ENCODE data around the gene PCK1. TPM values are rescaled to one million over a fixed set of nuclear protein-coding genes. Genes with fewer than 3 reads are reported as not detected.
A peak's percentile ranks its signal among the peaks of the same experiment; 100 is the strongest.

The PCK1 gene
- total and polyA plus RNA-seq, 2 of the 13 experiments (the other 11 are each of a cell fraction or from before 2014, with no cell fraction given), result 6.5 to 12.6 TPM

- peak; percentile 96 for TF ChIP-seq PATZ1 (CRISPR knock-in tag; IDR thresholded peaks at IDR 0.05)
- 0 out of 2 replicates have a peak, but pooled peaks have one; percentile 60 for TF ChIP-seq MIER2 (CRISPR knock-in tag; IDR thresholded peaks at IDR 0.05)
- TF ChIP-seq ZNF710 (CRISPR knock-in tag; IDR thresholded peaks at IDR 0.05; ENCODE audit: borderline replicate concordance), result no peak
- TF ChIP-seq RORA (CRISPR knock-in tag; IDR thresholded peaks at IDR 0.05), result no peak
- TF ChIP-seq FIP1L1 (IDR thresholded peaks at IDR 0.05; ENCODE audit: borderline replicate concordance, insufficient read depth, low read depth, low read length), result no peak
- TF ChIP-seq HDAC2 (CRISPR knock-in tag; IDR thresholded peaks at IDR 0.05), result peak; percentile 72; the same call in 1 of the 2 replicates
- no peak for TF ChIP-seq SCMH1 (CRISPR knock-in tag; IDR thresholded peaks at IDR 0.05; ENCODE audit: borderline replicate concordance)
- 0 out of 2 replicates have a peak, but pooled peaks have one; percentile 79 for TF ChIP-seq ZNF264 (CRISPR knock-in tag; IDR thresholded peaks at IDR 0.05)
- no peak; the same call in 1 of the 2 replicates for TF ChIP-seq RCOR2 (CRISPR knock-in tag; IDR thresholded peaks at IDR 0.05)
- TF ChIP-seq PRPF4 (IDR thresholded peaks at IDR 0.05; ENCODE audit: low read depth, low read length, poor library complexity, severe bottlenecking), result no peak
- TF ChIP-seq ZNF468 (CRISPR knock-in tag; IDR thresholded peaks at IDR 0.05), result no peak
- TF ChIP-seq SMARCC2 (IDR thresholded peaks at IDR 0.05), result no peak
- no peak for TF ChIP-seq HMGA1 (CRISPR knock-in tag; conservative IDR thresholded peaks at IDR 0.05)
- 0 out of 2 replicates have a peak, but pooled peaks have one; percentile 66 for TF ChIP-seq ZNF569 (CRISPR knock-in tag; IDR thresholded peaks at IDR 0.05; ENCODE audit: borderline replicate concordance)
- TF ChIP-seq ERF (CRISPR knock-in tag; IDR thresholded peaks at IDR 0.05), result peak; percentile 87
- TF ChIP-seq ZMYM3 (CRISPR knock-in tag; IDR thresholded peaks at IDR 0.05), result peak; percentile 87
- no peak for TF ChIP-seq SP140L (CRISPR knock-in tag; IDR thresholded peaks at IDR 0.05; ENCODE audit: borderline replicate concordance)
- 0 out of 2 replicates have a peak, but pooled peaks have one; percentile 32 for TF ChIP-seq SKIL (CRISPR knock-in tag; IDR thresholded peaks at IDR 0.05; ENCODE audit: borderline replicate concordance)
- peak; percentile 89 for TF ChIP-seq MIXL1 (CRISPR knock-in tag; IDR thresholded peaks at IDR 0.05)
These were observed 29.0 kb downstream of the PCK1 start (continued) for GRCh38 chr20:57589728-57590484.
